ENCODE measurements around the gene RGPD5.
"Not testable (repeated sequence)": the region's sequence is repeated elsewhere in the genome, so short reads cannot be mapped to it uniquely, and the experiment has no call there.

The RGPD5 gene

GRCh38 chr2:109794074-109794737 is at the start of gene RGPD5:
Gene RGPD5, plus strand, starts transcription at chr2:109794305. Its CDS starts 161 bp downstream, at chr2:109794466.
- not testable (repeated sequence) for DNase-seq (ENCODE audit: low read depth)

DNA sequence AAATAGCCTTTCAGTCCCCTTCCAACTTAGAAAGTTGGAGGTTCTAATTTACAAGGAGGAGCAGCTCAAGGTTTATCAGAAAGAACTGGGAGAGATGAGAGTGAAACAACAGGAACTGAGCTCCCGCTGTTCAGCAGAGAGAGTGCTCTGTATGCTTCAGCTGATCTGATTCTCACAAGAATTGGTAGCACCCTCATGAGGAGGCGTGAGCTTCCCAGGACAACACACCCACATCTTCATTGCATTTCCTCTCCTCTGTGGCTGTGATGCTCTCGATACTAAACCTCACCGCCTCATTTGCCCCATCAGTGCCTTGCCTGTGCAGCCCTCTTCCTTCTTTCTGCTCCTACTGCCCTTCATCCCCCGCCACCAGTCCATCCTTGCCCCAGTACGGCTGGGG is 42.5 kb upstream of the RGPD5 start:
- DNase-seq (ENCODE audit: low read depth), result not testable (repeated sequence)

DNA sequence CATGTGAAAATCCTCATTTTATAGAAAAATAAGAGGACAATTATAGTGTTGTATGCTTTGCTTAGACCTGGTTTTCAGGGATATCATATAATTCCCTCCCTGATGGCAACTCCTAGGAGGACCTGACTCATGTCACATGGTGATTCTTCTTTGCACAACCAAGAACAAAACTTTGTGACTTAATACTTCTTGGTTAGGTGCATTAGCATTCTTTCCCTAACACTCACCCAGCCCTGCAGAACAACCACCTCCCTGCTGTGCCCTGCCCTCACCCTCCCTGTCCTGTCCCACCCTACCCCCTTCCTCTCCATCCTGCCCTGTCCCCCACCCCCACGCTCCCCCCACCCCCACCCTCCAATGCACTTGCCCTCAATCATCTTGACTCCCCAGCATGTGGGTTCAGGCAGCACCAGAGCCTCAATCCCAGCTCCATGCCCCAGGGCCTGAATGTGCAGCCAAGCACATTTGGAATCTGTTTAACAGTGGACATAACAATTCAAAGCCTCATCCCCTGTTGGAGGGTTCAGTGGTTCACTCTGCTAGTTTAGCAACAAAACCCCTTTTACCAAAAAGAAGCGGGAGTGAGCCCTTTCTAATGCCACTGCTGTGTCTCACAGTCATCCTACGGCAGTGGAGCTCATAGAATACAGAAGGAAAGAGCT is 36.8 kb upstream of the RGPD5 start:
- DNase-seq (ENCODE audit: low read depth), result not testable (repeated sequence)

DNA sequence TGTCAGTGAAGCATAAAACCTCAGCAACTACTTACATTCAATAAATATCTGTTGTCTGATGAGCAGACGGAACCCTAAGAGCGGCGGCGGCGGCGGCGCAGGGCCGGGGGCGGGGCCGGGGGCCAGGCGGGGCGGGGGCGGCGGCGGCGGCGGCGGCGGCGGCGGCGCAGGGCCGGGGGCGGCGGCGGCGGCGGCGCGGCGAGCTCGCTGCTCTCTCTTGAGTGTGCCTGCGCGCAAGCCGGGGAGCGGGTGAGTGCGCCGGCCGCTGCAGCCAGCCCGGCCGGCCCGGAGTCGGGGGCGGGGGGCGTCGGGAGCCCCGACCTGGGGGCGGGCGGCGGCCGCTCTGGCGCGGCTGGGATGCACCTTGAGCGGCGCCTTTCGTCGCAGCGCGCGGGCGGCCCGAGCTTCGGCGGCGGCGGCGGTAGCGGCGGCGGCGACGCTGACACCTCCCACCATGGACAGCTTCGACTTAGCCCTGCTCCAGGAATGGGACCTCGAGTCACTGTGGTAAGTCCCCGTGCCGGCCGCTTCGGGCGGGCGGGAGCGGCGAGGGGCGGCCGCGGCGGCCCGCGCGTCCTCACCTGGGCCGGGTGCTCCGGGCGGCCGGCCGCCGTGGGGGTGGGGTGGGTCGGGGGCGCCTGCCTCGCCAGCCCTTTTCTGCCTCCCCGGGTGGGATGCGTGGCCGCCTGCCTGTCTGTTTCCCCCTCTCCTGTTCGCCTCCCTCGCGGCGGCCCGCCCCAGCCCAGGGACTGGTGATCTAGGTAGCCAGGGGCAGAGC is 33.7 kb upstream of the RGPD5 start:
- DNase-seq (ENCODE audit: low read depth), result not testable (repeated sequence)

- DNase-seq (ENCODE audit: low read depth), result not testable (repeated sequence)
Measured at GRCh38 chr2:109761043-109761454, 33.1 kb upstream of the RGPD5 start.

- DNase-seq (ENCODE audit: low read depth), result not testable (repeated sequence)
Measured at GRCh38 chr2:109761976-109762375, 32.1 kb upstream of the RGPD5 start.

GRCh38 chr2:109766074-109766473 is 28.0 kb upstream of the RGPD5 start:
- not testable (repeated sequence) for DNase-seq (ENCODE audit: low read depth)

- not testable (repeated sequence) for DNase-seq (ENCODE audit: low read depth)
Measured at GRCh38 chr2:109766886-109767578, 27.1 kb upstream of the RGPD5 start.

- DNase-seq (ENCODE audit: low read depth), result not testable (repeated sequence)
Measured at GRCh38 chr2:109768934-109769333, 25.2 kb upstream of the RGPD5 start.

DNA sequence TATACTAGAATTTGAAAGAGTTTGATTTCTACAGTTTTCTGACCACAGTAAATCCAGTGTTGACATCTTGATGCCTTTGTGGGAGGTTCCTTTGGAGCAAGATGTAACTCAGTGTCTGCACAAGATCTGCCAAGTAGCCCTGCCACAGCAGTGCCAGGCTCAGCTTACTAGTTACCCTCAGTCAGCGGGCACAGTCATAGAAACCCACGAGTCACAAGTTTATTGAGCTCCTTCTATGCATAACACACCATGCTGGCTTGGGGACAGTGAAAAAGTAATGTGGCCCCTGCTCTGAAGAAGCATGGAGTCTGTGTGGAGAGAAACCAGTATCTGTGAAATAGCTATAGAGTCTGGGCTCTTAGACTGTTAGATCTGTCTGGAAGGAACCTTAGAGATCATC is 15.0 kb upstream of the RGPD5 start:
- not testable (repeated sequence) for DNase-seq (ENCODE audit: low read depth)

DNA sequence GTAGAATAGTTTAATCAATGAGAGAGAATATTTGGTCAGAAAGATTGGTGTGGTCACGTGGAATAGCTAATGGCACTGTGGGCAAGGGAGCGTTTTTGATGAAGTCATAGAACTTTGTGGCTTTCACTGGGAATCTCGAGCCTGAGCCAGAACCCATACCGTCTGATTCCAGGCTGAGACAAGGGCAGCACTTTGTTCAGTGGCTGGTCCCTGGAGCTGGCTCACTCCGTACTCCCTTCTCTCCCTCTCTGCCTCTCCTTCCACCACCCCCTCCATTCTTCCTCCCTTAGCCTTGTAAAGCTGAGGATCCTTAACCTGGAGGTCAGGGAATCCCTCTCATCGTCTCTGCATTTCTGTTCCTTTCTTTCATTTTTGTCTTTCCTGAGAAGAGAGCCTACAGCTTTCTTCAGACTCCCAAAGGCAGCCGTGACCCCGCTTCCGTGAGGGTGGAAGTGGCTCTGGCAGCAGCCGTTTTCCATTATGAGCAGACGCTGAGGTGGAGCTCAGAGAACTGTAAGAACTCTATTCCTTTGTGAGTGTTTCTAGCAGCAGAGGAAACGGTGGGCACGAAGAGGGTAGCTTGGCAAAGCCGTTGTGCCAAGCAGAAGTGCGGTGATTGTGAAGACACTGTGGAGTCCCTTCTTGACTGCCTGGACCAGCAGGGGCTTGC is 12.8 kb upstream of the RGPD5 start:
- not testable (repeated sequence) for DNase-seq (ENCODE audit: low read depth)

- DNase-seq (ENCODE audit: low read depth), result not testable (repeated sequence)
Measured at GRCh38 chr2:109782446-109782993, 11.6 kb upstream of the RGPD5 start.

DNA sequence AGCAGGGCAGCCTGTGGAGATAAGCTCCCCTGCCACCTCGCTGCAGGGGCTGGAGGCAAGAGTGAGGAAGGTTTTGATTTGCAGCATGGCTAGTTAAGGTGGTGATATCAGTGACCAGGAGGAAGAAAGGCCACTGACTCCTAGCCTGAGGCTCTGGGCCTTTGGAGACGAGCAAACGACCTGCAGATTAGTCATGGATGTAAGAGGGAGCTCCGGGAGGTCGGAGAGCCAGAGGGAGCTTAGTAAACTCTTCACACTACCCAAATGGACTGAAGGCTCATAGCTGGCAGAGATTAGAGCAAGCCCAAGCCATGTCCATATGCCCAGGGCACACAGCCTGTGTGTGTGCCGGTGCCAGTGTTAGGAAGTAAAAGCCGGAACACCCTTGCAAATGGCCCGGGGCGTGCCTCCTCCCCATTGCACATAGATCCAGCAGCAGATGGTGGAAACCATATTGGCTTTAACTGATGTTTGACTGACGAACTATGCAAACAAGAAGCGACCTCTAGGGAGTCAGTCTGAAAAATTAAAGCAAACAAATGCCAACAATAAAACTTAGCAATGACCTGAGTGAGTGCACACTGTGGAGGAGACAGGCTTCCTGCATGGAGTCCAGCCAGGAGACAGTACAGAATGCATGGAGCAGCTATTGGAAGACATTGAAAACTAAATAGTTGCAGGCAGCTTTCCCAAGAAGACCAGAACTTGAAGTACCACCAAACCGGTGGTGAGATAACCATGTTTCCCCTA is 2.4 kb upstream of the RGPD5 start:
- DNase-seq (ENCODE audit: low read depth), result not testable (repeated sequence)

GRCh38 chr2:109792659-109793058 is 1.4 kb upstream of the RGPD5 start:
- not testable (repeated sequence) for DNase-seq (ENCODE audit: low read depth)

- DNase-seq (ENCODE audit: low read depth), result not testable (repeated sequence)
Measured at GRCh38 chr2:109871129-109871751, 77.1 kb downstream of the RGPD5 start.

GRCh38 chr2:109876625-109877024 is 82.5 kb downstream of the RGPD5 start:
- not testable (repeated sequence) for DNase-seq (ENCODE audit: low read depth)

DNA sequence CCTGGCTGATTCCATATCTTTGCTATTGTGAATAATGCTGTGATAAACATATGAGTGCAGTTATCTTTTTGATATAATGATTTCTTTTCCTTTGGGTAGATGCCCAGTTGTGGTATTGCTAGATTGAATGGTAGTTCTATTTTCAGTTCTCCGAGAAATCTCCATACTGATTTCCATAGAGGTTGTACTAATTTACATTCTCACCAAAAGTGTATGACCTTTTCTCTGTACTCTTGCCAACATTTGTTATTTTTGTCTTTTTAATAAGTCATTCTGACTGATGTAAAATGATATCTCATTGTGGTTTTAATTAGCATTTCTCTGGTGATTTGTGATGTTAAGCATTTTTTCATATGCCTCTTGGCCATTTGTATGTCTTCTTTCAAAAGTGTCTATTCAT is 88.0 kb downstream of the RGPD5 start:
- not testable (repeated sequence) for DNase-seq (ENCODE audit: low read depth)

- not testable (repeated sequence) for DNase-seq (ENCODE audit: low read depth)
Measured at GRCh38 chr2:109888414-109888813, 94.3 kb downstream of the RGPD5 start.

DNA sequence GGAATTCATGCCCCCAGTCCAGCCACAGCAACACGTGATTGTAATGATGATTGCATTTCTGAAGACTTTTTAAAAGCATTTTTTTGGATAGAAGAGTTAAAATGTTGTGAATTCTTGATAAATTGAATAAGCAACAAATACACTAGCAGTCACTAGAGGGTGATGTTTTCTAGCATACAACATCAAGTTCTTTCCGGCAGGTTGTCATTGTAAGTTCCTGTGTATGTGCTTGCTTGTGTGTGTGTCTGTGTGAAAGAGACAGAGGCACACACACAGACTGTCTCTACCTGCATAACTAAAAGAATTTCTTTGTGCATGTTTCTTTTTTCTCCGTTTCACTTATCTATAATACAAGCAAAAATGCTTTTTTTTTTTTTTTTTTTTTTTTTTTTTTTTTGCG is 95.8 kb downstream of the RGPD5 start:
- DNase-seq (ENCODE audit: low read depth), result not testable (repeated sequence)

DNA sequence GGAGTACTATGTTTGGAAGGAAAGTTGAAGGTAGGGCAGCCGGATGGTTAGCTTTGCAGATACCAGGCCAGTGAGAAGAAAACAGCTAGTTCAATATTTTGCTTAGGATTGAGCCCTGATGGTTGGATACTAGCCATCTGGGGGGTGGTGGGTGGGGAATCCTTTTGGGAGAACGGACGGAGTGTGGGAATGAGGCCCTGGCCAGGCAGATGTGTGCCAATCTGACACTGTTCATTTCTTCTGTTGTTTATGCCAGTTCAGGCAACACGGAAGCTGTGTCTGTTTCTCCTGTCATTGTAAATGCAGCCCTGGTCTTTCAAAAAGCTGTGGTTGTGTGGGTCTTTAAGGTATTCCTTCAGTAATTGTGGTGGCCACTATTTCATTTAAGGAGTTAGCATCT is 96.9 kb downstream of the RGPD5 start:
- DNase-seq (ENCODE audit: low read depth), result not testable (repeated sequence)

All from T-helper 22 cell (primary cell).